HT-29 (cell line): ENCODE data around the gene FBXW4. TPM values are rescaled to one million over a fixed set of nuclear protein-coding genes. Genes with fewer than 3 reads are reported as not detected.
"Not testable (repeated sequence)": the region's sequence is repeated elsewhere in the genome, so short reads cannot be mapped to it uniquely, and the experiment has no call there.

Source experiments
- DNase-seq: peaks from one replicate; pipeline ENCODE4 v3.0.0-alpha.2; 2015; ENCODE audit warnings: low spot score
- total RNA-seq: library from RNA; depleted of rRNA; stranded (reverse); fragments of >200 nt; shearing (Covaris generic); gene quantifications from 2 replicates; pipeline ENCODE4 v1.2.3, GENCODE V29; 2014

Gene FBXW4
- total RNA-seq, 1 experiment from 2014 or later = 19.1 TPM

GRCh38 chr10:101617824-101618568 lies 77.0 kb downstream of the FBXW4 start:
- DNase-seq = no peak

GRCh38 chr10:101617102-101617823 lies 77.7 kb downstream of the FBXW4 start:
- DNase-seq = no peak

- DNase-seq = no peak
Measured at GRCh38 chr10:101616415-101617101, 78.4 kb downstream of the FBXW4 start.

GRCh38 chr10:101615525-101616116 lies 79.3 kb downstream of the FBXW4 start:
- no peak for DNase-seq

- DNase-seq = no peak
Measured at GRCh38 chr10:101614663-101615524, 80.1 kb downstream of the FBXW4 start.

GRCh38 chr10:101613646-101614045 lies 81.3 kb downstream of the FBXW4 start:
- no peak for DNase-seq

GRCh38 chr10:101612872-101613271 lies 82.1 kb downstream of the FBXW4 start:
- no peak for DNase-seq

- DNase-seq = no peak
Measured at GRCh38 chr10:101612086-101612485, 82.9 kb downstream of the FBXW4 start.

GRCh38 chr10:101611096-101611905 lies 83.7 kb downstream of the FBXW4 start:
- DNase-seq = no peak

GRCh38 chr10:101609481-101609880 lies 85.5 kb downstream of the FBXW4 start:
- DNase-seq = no peak

GRCh38 chr10:101607124-101607523 lies 87.8 kb downstream of the FBXW4 start:
- no peak for DNase-seq

- DNase-seq = peak; percentile 86
Measured at GRCh38 chr10:101602761-101603398, 92.1 kb downstream of the FBXW4 start.

- no peak for DNase-seq
Measured at GRCh38 chr10:101601541-101601940, 93.4 kb downstream of the FBXW4 start.

- DNase-seq = no peak
Measured at GRCh38 chr10:101597091-101597900, 97.7 kb downstream of the FBXW4 start.

- DNase-seq = no peak
Measured at GRCh38 chr10:101595591-101596433, 99.2 kb downstream of the FBXW4 start.

GRCh38 chr10:101593331-101593730 lies 101.6 kb downstream of the FBXW4 start:
- not testable (repeated sequence) for DNase-seq

- peak; percentile 45 for DNase-seq
Measured at GRCh38 chr10:101588879-101589278, 106.1 kb downstream of the FBXW4 start.
